Fibroblast of villous mesenchyme (primary cell): ENCODE data around the gene PLXNA2. TPM values are rescaled to one million over a fixed set of nuclear protein-coding genes. Genes with fewer than 3 reads are reported as not detected.

Experiments
- DNase-seq: peaks from one replicate; pipeline ENCODE4 v3.0.0-alpha.2; 2010; ENCODE audit warnings: low read depth
- H3K4me3 ChIP-seq: 2 replicates; pipeline ENCODE4 v1.5.1; 2011; ENCODE audit warnings: low read depth, mild to moderate bottlenecking, low read length
- CTCF ChIP-seq: IDR thresholded peaks from 2 replicates; pipeline ENCODE4 v1.5.1; 2012; ENCODE audit warnings: low read depth, mild to moderate bottlenecking, low read length; ENCODE audit not compliant: insufficient read depth
- small RNA-seq: library from RNA; depleted of rRNA; stranded (forward); fragments of <200 nt; gene quantifications from one replicate; pipeline ENCODE3, GENCODE V24; 2012
- total RNA-seq: library from RNA; depleted of rRNA; stranded (reverse); fragments of >200 nt; gene quantifications from 2 replicates; pipeline ENCODE4 v1.2.3, GENCODE V29; 2012

Gene PLXNA2
- total RNA-seq, 1 donor: 0.86 TPM

GRCh38 chr1:207981976-207982375 lies 262.2 kb downstream of the PLXNA2 start:
- TF ChIP-seq CTCF: peak; percentile 73
- H3K4me3 ChIP-seq: no peak overlapping the region
- peak; percentile 22 for DNase-seq

GRCh38 chr1:207978441-207978840 lies 265.7 kb downstream of the PLXNA2 start:
- no peak for TF ChIP-seq CTCF
- no peak overlapping the region for H3K4me3 ChIP-seq
- DNase-seq: no peak

- DNase-seq: no peak
- H3K4me3 ChIP-seq: no peak overlapping the region
- TF ChIP-seq CTCF: no peak
Observed at GRCh38 chr1:207977876-207978275, 266.3 kb downstream of the PLXNA2 start.

GRCh38 chr1:207973898-207974568 lies 270.2 kb downstream of the PLXNA2 start:
- no peak for DNase-seq
- H3K4me3 ChIP-seq: no peak overlapping the region
- TF ChIP-seq CTCF: no peak

GRCh38 chr1:207972337-207972736 lies 271.8 kb downstream of the PLXNA2 start:
- TF ChIP-seq CTCF: no peak

More at GRCh38 chr1:207972337-207972736, 271.8 kb downstream of the PLXNA2 start:
- DNase-seq: no peak
- H3K4me3 ChIP-seq: no peak overlapping the region

Small RNA genes lying within 50 kb of the gene (small RNA-seq; reads per million reads assigned to genes)
- not detected for gene AL606753.1
